SK-N-SH treated with all-trans-retinoic acid at 6 μM for 48 hours (cell line): ENCODE results near the gene INTU.

Source experiments
- ATAC-seq: fragments of 200-7000 bp; cut with Tn5 transposase; 3 replicates; pipeline ENCODE4 v1.9.1; 2020; ENCODE audit warnings: mild to moderate bottlenecking, moderate library complexity
- CSDC2 ChIP-seq: fragments of 250-450 bp; sonication (Bioruptor Pico); IDR thresholded peaks from 2 replicates; pipeline ENCODE4 v1.5.0; 2020; ENCODE audit warnings: mild to moderate bottlenecking, moderate library complexity
- GLIS3 ChIP-seq: fragments of 250-450 bp; sonication (Bioruptor Pico); IDR thresholded peaks from 2 replicates; pipeline ENCODE4 v1.5.0; 2020; ENCODE audit warnings: mild to moderate bottlenecking, moderate library complexity
- ISL1 ChIP-seq: fragments of 250-450 bp; sonication (Bioruptor Pico); IDR thresholded peaks from 2 replicates; pipeline ENCODE4 v2.1.2; 2022; ENCODE audit warnings: mild to moderate bottlenecking, moderate library complexity
- PPARA ChIP-seq: fragments of 250-450 bp; sonication (Bioruptor Pico); IDR thresholded peaks from 2 replicates; pipeline ENCODE4 v1.5.0; 2020; ENCODE audit warnings: mild to moderate bottlenecking, borderline replicate concordance
- TSHZ2 ChIP-seq: fragments of 250-450 bp; sonication (Bioruptor Pico); IDR thresholded peaks from 2 replicates; pipeline ENCODE4 v1.5.0; 2020; ENCODE audit warnings: mild to moderate bottlenecking, moderate library complexity
- ZFP30 ChIP-seq: fragments of 450-650 bp; formaldehyde crosslinking; IDR thresholded peaks from 2 replicates; pipeline ENCODE4 v1.5.0; 2022; ENCODE audit warnings: mild to moderate bottlenecking, moderate library complexity
- TF ChIP-seq, protein P1 (sequence below): fragments of 250-450 bp; sonication (Bioruptor Pico); IDR thresholded peaks from 2 replicates; pipeline ENCODE4 v1.8.0; 2021; ENCODE audit warnings: low read depth, mild to moderate bottlenecking, moderate library complexity, borderline replicate concordance
- TF ChIP-seq, protein P2 (sequence below): fragments of 250-450 bp; sonication (Bioruptor Pico); IDR thresholded peaks from 2 replicates; pipeline ENCODE4 v1.5.1; 2020; ENCODE audit warnings: low read depth, mild to moderate bottlenecking, moderate library complexity

The INTU gene

DNA sequence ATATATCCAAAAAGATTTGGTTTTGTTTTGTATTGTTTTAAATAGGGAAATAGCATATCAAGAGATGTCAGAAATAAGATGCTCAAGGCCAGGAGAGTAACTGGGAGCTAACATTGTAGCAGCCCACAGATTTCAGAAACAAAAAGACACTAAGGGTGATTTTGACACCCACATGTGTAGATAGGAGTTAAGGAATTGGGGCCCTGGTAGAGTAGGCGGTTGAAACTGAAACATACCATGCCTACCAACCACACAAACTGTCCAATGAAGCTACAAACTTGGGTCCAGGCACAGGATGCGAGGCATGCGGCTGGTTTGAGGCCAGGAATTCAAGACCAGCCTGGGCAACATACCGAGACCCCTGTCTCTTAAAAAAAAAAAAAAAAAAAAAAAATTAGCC is 143.1 kb downstream of the INTU start:
- no peak for TF ChIP-seq TSHZ2 (CRISPR knock-in tag)
- TF ChIP-seq, protein P1, sequence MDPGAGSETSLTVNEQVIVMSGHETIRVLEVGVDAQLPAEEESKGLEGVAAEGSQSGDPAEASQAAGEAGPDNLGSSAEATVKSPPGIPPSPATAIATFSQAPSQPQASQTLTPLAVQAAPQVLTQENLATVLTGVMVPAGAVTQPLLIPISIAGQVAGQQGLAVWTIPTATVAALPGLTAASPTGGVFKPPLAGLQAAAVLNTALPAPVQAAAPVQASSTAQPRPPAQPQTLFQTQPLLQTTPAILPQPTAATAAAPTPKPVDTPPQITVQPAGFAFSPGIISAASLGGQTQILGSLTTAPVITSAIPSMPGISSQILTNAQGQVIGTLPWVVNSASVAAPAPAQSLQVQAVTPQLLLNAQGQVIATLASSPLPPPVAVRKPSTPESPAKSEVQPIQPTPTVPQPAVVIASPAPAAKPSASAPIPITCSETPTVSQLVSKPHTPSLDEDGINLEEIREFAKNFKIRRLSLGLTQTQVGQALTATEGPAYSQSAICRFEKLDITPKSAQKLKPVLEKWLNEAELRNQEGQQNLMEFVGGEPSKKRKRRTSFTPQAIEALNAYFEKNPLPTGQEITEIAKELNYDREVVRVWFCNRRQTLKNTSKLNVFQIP (CRISPR knock-in tag): no peak
- no peak for TF ChIP-seq ISL1 (CRISPR knock-in tag)
- TF ChIP-seq, protein P2, sequence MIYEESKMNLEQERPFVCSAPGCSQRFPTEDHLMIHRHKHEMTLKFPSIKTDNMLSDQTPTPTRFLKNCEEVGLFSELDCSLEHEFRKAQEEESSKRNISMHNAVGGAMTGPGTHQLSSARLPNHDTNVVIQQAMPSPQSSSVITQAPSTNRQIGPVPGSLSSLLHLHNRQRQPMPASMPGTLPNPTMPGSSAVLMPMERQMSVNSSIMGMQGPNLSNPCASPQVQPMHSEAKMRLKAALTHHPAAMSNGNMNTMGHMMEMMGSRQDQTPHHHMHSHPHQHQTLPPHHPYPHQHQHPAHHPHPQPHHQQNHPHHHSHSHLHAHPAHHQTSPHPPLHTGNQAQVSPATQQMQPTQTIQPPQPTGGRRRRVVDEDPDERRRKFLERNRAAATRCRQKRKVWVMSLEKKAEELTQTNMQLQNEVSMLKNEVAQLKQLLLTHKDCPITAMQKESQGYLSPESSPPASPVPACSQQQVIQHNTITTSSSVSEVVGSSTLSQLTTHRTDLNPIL (CRISPR knock-in tag): no peak
- TF ChIP-seq ZFP30 (CRISPR knock-in tag): no peak
- no peak for TF ChIP-seq PPARA (CRISPR knock-in tag)
- no peak for TF ChIP-seq CSDC2 (CRISPR knock-in tag)
- no peak for TF ChIP-seq GLIS3 (CRISPR knock-in tag)
- TF ChIP-seq, all 23 proteins: peak for 0

More for the DNA sequence above, 143.1 kb downstream of the INTU start:
- ATAC-seq: no peak
